Right renal pelvis (tissue), 4 donors: ENCODE data around the gene OR5L2. TPM values are rescaled to one million over a fixed set of nuclear protein-coding genes. Genes with fewer than 3 reads are reported as not detected.
"Not testable (repeated sequence)": the region's sequence is repeated elsewhere in the genome, so short reads cannot be mapped to it uniquely, and the experiment has no call there.

Source experiments
- DNase-seq, 4 donors: peaks; one replicate each; pipeline ENCODE4 v3.0.0-alpha.2; 2013; ENCODE audit warnings: low read depth in 4 of 4, low spot score in 3 of 4, missing footprints in 1 of 4
- polyA plus RNA-seq, 4 donors: library from polyadenylated mRNA; unstranded; fragments of 120-200 nt; gene quantifications; one replicate each; pipeline ENCODE4 v1.2.1, GENCODE V29; 2013; ENCODE audit not compliant: insufficient read length in 4 of 4

OR5L2 gene
- not detected for polyA plus RNA-seq

DNA sequence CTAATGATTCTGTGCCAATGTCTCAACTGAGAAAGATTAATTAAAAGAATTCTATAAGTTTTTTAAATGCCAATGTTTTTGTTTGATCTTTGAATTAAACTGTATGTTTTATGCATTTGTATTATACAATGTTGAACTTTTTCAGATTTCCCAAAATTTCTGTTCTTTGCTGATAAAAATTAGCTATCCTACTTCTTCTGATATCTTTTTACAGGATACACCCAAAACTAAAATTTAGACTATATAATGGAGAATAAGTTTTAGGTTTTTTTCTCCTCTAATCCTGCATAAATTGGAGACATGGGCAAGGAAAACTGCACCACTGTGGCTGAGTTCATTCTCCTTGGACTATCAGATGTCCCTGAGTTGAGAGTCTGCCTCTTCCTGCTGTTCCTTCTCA lies at the start of gene OR5L2:
Gene OR5L2 (plus strand): TSS at position 301 of the 400 bp plus-strand sequence. CDS start 0 bp downstream, at position 301.
- DNase-seq, result no peak

DNA sequence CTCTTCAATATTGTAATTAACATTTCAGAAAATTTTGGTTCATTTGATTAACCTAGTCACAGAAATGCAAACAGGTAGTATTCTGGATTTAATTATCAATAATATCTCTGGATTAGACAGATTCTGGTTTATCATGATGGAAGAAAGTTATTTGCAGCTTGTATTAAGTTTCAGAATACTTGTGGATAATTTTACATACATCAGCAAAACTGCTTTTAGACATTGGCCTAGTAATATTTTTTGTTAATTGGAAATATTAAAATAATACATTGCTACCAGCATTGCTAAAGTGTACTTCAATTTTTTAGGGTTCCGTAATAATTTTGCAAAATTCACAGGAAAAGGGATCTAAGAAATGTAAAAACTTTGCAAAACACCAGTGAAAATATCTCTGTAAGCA lies 35.4 kb upstream of the OR5L2 start:
- DNase-seq, result no peak

DNA sequence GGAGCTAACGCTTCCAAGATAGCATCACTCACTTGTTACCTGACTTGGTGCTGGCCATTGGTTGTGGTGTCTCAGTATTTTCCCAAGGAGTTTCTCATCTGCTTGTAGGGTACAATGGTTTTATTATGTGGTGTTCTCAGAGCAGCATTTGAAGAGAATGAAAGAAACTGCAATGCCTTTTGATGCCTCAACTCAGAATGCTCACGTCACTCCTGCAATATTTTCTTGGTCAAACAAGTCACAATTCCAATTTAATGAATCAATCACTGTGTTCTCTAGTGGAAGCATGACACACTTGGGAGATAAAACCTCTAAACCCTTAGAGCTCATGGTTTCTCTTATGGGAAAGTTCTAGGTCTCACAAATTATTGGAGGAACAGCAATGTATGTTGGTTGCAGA lies 33.7 kb upstream of the OR5L2 start:
- no peak for DNase-seq

DNA sequence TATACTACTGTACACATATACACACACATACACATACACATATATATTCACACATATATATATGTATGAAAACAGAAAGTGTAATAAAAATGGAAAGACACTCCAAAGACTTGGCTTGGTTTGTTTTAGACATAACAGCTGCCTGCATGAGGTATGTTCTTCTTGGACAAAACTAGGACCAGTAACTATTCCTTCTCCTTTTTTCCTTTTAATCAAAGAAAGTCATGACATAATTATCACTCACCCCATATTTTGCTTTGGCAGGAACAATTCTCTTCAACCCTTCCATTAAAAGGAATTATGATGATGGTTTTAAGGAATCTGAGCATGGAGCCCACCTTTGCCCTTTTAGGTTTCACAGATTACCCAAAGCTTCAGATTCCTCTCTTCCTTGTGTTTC lies 31.8 kb upstream of the OR5L2 start, which contains the start of gene OR5D14:
Gene OR5D14 (plus strand): TSS at position 301 of the 400 bp plus-strand sequence. CDS start 0 bp downstream, at position 301.
- no peak for DNase-seq

DNA sequence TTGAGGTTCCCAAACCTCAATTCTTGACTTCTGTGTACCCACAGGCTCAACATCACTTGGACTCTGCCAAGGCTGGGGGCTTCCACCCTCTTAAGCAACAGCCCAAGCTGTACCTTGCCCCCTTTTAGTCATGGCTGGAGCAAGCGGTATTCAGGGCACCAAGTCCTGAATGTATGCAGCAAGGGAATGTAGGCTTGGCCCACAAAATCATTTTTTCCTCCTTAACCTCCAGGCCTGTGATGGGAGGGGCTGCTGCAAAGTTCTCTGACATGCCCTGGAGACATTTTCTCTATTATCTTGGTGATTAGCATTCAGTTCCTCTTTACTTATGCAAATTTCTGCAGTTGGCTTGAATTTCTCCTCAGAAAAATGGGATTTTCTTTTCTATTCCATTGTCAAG lies 20.8 kb upstream of the OR5L2 start:
- no peak for DNase-seq

DNA sequence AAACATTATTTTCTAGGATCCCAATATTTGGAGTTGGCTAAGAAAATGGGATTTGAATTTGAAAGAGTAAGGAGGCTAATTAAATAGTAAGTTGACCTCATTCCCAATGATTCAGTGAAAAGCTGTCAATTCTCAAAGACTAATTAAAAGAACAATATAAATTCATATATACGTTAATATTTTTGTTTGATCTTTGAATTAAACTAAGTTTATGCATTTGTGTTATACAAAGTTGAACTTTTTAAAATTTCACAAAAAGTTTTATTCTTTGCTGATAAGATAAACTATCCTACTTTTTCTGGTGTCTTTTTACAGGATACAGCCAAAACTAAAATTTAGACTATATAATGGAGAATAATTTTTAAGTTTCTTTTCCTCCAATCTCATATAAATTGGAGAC lies 16.0 kb upstream of the OR5L2 start, which contains the start of gene OR5L1:
Gene OR5L1 (plus strand): TSS at position 301 of the 400 bp plus-strand sequence. CDS start 100 bp downstream, outside the sequence.
- no peak for DNase-seq

DNA sequence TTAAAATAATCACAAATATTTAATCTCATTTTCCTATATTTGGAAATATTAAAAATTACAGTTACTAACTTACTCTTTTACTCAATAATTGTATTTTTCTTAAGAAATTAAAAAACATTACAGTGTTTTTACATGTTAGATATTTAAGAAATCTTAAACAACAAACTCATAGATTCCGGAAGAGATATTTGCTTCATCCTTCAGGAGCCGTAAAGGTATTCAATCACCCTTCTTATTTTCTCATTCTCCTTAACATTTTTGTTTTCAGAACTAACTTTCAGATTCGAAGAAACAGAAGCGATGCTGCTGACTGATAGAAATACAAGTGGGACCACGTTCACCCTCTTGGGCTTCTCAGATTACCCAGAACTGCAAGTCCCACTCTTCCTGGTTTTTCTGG lies 7.7 kb upstream of the OR5L2 start, which contains the start of gene OR5D18:
Gene OR5D18 (plus strand): TSS at position 301 of the 400 bp plus-strand sequence. CDS start 0 bp downstream, at position 301.
- no peak for DNase-seq

DNA sequence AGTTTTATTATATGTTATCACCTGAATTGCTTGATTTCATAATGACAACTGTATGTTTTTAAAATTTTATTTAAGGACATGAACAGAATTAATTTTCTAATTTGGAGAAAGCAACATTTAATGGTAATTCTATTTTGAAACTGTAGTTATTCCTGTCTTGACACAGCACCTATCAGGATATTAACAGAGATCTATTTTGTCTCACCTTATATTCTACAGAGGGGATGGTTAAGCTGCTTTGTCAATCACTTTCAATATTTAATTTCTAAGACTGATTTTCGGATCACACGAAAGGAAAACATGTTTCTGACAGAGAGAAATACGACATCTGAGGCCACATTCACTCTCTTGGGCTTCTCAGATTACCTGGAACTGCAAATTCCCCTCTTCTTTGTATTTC lies 11.4 kb downstream of the OR5L2 start, which contains the start of gene OR5D16:
Gene OR5D16 (plus strand): TSS at position 301 of the 400 bp plus-strand sequence. CDS start 0 bp downstream, at position 301.
- DNase-seq, result no peak

DNA sequence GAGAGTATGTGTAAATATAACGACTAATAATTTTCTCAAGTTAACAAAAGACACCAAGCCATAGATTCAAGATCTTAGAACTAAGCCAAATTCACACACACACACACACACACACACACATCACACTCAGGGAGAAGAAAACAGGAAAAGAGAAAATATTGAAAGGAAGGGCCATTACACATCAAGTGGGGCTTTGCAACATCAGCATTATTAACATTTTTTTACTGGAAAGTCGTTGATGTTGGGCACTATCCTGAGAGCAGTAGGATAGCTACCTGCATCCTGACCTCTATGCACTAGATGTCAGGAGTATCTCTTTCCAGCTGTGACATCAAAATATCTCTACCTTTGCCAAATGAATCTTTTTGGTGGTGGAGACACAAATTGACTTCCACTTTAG lies 20.4 kb downstream of the OR5L2 start:
- DNase-seq, result no peak

DNA sequence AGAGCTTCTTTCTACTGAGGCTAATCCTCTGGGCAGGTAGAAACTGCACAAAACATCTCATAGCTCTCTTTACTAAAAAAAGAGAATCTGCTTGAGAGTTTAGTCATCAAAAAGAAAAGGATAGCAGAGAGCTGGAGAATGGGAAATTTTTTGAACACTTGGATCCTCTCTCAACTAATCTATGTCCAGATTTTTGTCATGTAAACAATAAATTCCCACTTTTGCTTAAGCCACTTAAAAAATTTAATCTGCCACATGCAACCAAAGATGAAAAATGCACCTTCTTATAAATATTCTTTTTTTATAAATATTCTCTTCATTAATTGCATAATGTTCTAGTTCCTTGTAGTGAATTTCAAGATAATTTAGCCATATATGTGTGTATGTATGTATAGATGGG lies 22.0 kb downstream of the OR5L2 start:
- no peak for DNase-seq

DNA sequence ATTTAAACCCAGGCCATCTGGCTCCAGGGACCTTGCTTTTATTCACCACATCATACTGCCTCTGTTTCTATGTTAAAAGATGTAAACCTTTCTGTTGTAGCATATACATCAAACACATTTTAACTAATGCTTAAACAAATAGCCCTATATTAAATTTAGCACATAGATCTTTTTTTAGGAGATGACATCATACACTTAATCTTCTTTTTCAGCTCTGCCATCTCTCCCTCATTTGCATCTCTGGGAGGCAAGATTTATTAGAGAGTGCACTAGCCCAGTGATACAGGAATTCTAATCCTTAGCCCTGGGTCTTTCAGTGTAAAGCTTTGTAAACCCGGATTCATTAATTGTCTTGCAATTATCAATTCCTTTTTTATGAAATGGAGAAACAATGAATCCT lies 25.1 kb downstream of the OR5L2 start:
- no peak for DNase-seq

DNA sequence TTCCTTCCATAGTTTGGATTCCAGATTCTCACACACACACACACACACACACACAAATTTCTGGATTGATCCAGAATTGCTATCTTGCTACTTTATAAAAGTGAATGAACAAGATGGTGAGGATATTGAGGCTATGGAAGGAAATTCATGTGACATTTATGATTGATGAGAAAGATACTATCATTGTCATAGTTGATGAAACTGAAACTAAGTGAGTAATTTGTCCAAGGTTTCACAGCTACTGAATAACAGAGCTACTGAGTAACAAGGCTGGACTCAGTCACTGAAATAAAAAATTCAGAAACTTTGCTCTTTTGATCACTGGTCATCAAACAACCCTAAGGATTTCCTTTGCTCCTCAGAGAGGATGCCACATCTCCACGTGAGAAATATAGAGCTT lies 27.7 kb downstream of the OR5L2 start:
- DNase-seq, result no peak

DNA sequence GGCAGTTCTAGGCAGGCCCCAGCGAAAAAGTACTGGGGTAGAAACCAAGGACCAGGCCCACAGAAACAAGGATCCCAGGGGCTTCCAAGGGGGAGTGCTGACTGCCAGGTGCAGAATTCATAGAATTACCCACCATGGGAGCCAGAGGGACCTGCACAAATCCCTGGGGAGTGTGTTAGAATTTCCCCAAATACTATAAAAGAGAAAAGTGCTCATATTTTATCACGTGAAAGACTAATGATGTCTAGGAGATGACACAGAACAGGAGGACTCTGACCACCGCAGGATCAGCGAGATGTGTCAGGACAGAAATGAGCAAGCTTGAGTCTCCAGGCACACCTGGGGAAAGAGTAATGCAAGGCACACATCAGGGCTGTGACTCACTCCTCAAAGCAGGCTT lies 40.3 kb downstream of the OR5L2 start:
- DNase-seq, result not testable (repeated sequence)

DNA sequence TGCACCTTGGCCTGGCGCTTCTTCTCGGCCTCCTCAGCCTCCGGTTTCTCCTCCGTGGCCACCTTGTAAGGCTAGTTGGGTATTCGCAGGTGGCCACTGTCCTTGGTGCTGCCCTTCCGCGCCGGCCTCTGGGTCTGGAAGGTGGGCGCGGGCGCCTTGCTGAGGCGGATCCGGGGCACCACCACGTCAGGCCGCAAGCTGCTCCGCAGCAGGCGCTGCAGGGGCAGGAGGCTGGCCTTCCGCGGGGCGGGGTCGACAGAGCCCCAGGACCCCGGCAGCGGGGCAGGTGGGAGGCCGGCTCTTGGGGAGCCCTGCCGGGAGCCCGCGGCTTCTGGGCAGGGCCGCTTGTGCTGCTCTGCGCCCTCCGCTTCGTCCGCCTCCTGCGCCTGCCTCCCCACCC lies 45.7 kb downstream of the OR5L2 start:
- not testable (repeated sequence) for DNase-seq

DNA sequence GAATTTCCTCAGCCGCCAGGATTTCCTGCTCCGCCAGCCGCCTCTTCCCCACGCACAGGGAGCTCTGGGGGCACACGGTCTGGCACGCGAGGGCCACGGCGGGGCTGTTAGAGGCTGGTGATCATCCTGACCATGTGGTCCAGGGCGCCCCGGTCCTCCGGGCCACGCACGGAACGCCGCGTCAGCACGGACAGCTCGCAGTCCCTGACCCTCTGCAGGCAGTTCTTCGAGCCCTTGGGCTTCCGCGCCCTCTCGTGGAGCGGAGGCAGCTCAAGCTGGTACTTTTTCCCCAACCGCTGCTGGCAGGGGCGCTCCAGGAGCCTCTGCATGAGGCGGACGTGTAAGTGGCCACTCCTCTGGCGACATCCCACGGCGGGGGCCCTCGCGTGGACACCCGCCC lies 46.1 kb downstream of the OR5L2 start:
- not testable (repeated sequence) for DNase-seq

Other genes starting within 250 kb of the OR5L2 start
- not detected for gene OR4C11, start 219.6 kb upstream of the OR5L2 start, polyA plus RNA-seq
- under 1 TPM; 0.07 to 0.14 (median 0.09) TPM for gene OR4P4, start 192.1 kb upstream of the OR5L2 start, polyA plus RNA-seq
- gene OR4S2, start 178.9 kb upstream of the OR5L2 start, polyA plus RNA-seq, result not detected
- gene OR4C6, start 165.0 kb upstream of the OR5L2 start, polyA plus RNA-seq, result not detected
- gene OR5D13, start 53.8 kb upstream of the OR5L2 start, polyA plus RNA-seq, result not detected
- not detected for gene OR5D14, start 31.7 kb upstream of the OR5L2 start, polyA plus RNA-seq
- gene OR5L1, start 15.9 kb upstream of the OR5L2 start, polyA plus RNA-seq, result not detected
- not detected for gene OR5D18, start 7.6 kb upstream of the OR5L2 start, polyA plus RNA-seq
- gene OR5D16, start 11.5 kb downstream of the OR5L2 start, polyA plus RNA-seq, result not detected
- gene TRIM51, start 56.1 kb downstream of the OR5L2 start, polyA plus RNA-seq, result not detected
- gene OR5W2, start 87.4 kb downstream of the OR5L2 start, polyA plus RNA-seq, result not detected
- gene OR5I1, start 109.2 kb downstream of the OR5L2 start, polyA plus RNA-seq, result not detected
- gene OR10AG1, start 142.7 kb downstream of the OR5L2 start, polyA plus RNA-seq, result not detected
- gene OR5F1, start 167.4 kb downstream of the OR5L2 start, polyA plus RNA-seq, result not detected
- under 1 TPM in 1 of 4 donors, not detected in 3; 0.03 TPM for gene OR5AS1, start 200.4 kb downstream of the OR5L2 start, polyA plus RNA-seq